Activated CD4-positive, alpha-beta memory T cell treated with anti-CD3 and anti-CD28 coated beads for 36 hours (primary cell): ENCODE measurements around the gene GNAL. TPM values are rescaled to one million over a fixed set of nuclear protein-coding genes. Genes with fewer than 3 reads are reported as not detected.

Experiments
- CTCF ChIA-PET: fragments of 350-600 bp; sonication (Branson Sonifier 250); formaldehyde crosslinking; loops from one replicate; lab custom pipeline; 2021; ENCODE audit warnings: antibody characterized with exemption, inconsistent platforms; lab: Charles Lee
- POLR2A ChIA-PET: fragments of 350-600 bp; sonication (Branson Sonifier 250); formaldehyde crosslinking; loops from one replicate; lab custom pipeline; 2021; ENCODE audit warnings: antibody characterized with exemption; lab: Charles Lee
- DNase-seq: peaks from one replicate; pipeline ENCODE4 v3.0.0-alpha.2; 2020
- H3K27ac Mint-ChIP-seq: one replicate; pipeline ENCODE4 v1.8.0; 2021; ENCODE audit warnings: mixed read lengths
- H3K27me3 Mint-ChIP-seq: one replicate; pipeline ENCODE4 v1.8.0; 2021; ENCODE audit warnings: mixed read lengths
- H3K36me3 Mint-ChIP-seq: one replicate; pipeline ENCODE4 v1.8.0; 2021; ENCODE audit warnings: mixed read lengths
- H3K4me1 Mint-ChIP-seq: one replicate; pipeline ENCODE4 v1.8.0; 2021; ENCODE audit warnings: low read depth, mixed read lengths
- H3K4me3 Mint-ChIP-seq: one replicate; pipeline ENCODE4 v1.8.0; 2021; ENCODE audit warnings: mild to moderate bottlenecking, mixed read lengths
- H3K9me3 Mint-ChIP-seq: one replicate; pipeline ENCODE4 v1.8.0; 2021; ENCODE audit warnings: mixed read lengths
- intact Hi-C: fragments of 100-400 bp; cut with micrococcal nuclease; formaldehyde crosslinking; loops from one replicate; pipeline ENCODE4 v1.15.1; 2023
- total RNA-seq, 2 experiments: library from RNA; stranded (reverse); gene quantifications; one replicate each; pipeline ENCODE4 v1.2.3, GENCODE V29; 2021

The GNAL gene
- total RNA-seq, 2 experiments from 2014 or later: 0.12 TPM; not detected in 1

- ChIA-PET POLR2A (no interaction called here), CTCF (no interaction called here)
- Mint-ChIP-seq H3K4me1 (no peaks in the 10 kb centered on the region), H3K36me3 (no peaks in the 10 kb centered on the region), H3K4me3 (no peak overlapping the region), H3K27me3 (no peaks in the 10 kb centered on the region), H3K9me3 (no peaks in the 10 kb centered on the region), H3K27ac (no peak overlapping the region)
- intact Hi-C loops: no loop called here
- DNase-seq: no peak
Observed at GRCh38 chr18:11800566-11801334, 111.7 kb downstream of the GNAL start.

- Mint-ChIP-seq H3K4me3 (no peak overlapping the region), H3K4me1 (no peaks in the 10 kb centered on the region), H3K9me3 (no peaks in the 10 kb centered on the region), H3K27ac (no peak overlapping the region), H3K36me3 (no peaks in the 10 kb centered on the region), H3K27me3 (no peaks in the 10 kb centered on the region)
- no peak for DNase-seq
- CTCF ChIA-PET: no interaction called here
- intact Hi-C loops: no loop called here
- POLR2A ChIA-PET: no interaction called here
Observed at GRCh38 chr18:11801573-11801972, 112.5 kb downstream of the GNAL start.

GRCh38 chr18:11802158-11802557 lies 113.1 kb downstream of the GNAL start:
- no peaks in the 10 kb centered on the region for H3K36me3 Mint-ChIP-seq
- peaks cover 1% of the 10 kb centered on the region for H3K27me3 Mint-ChIP-seq
- no peaks in the 10 kb centered on the region for H3K4me1 Mint-ChIP-seq
- ChIA-PET CTCF (no interaction called here), POLR2A (no interaction called here)
- intact Hi-C loops: no loop called here
- H3K27ac Mint-ChIP-seq: no peak overlapping the region
- H3K4me3 Mint-ChIP-seq: no peak overlapping the region
- no peaks in the 10 kb centered on the region for H3K9me3 Mint-ChIP-seq
- DNase-seq: no peak

GRCh38 chr18:11802586-11802985 lies 113.5 kb downstream of the GNAL start:
- DNase-seq: no peak
- peaks cover 3% of the 10 kb centered on the region for H3K27me3 Mint-ChIP-seq
- no peaks in the 10 kb centered on the region for H3K9me3 Mint-ChIP-seq
- H3K36me3 Mint-ChIP-seq: no peaks in the 10 kb centered on the region
- no peak overlapping the region for H3K4me3 Mint-ChIP-seq
- H3K4me1 Mint-ChIP-seq: no peaks in the 10 kb centered on the region
- ChIA-PET CTCF (no interaction called here), POLR2A (no interaction called here)
- intact Hi-C loops: no loop called here
- no peak overlapping the region for H3K27ac Mint-ChIP-seq

GRCh38 chr18:11807233-11807632 lies 118.2 kb downstream of the GNAL start:
- Mint-ChIP-seq H3K4me3 (no peak overlapping the region), H3K4me1 (no peaks in the 10 kb centered on the region), H3K27ac (no peak overlapping the region), H3K9me3 (no peaks in the 10 kb centered on the region), H3K27me3 (peaks cover 3% of the 10 kb centered on the region), H3K36me3 (no peaks in the 10 kb centered on the region)
- intact Hi-C loops: no loop called here
- ChIA-PET CTCF (no interaction called here), POLR2A (no interaction called here)
- DNase-seq: no peak

GRCh38 chr18:11808001-11808855 lies 119.2 kb downstream of the GNAL start:
- Mint-ChIP-seq H3K4me1 (no peaks in the 10 kb centered on the region), H3K27me3 (peaks cover 3% of the 10 kb centered on the region), H3K27ac (no peak overlapping the region), H3K36me3 (no peaks in the 10 kb centered on the region), H3K9me3 (no peaks in the 10 kb centered on the region), H3K4me3 (no peak overlapping the region)
- ChIA-PET CTCF (no interaction called here), POLR2A (no interaction called here)
- intact Hi-C loops: no loop called here
- no peak for DNase-seq

- peaks cover 3% of the 10 kb centered on the region for H3K27me3 Mint-ChIP-seq
- H3K27ac Mint-ChIP-seq: no peak overlapping the region
- CTCF ChIA-PET: interaction anchor here (0.7 kb wide), 1 partner anchor 187 kb away, joined by 3 read pairs; no protein-coding TSS in a partner anchor
- no peaks in the 10 kb centered on the region for H3K36me3 Mint-ChIP-seq
- POLR2A ChIA-PET: no interaction called here
- no peaks in the 10 kb centered on the region for H3K4me1 Mint-ChIP-seq
- H3K4me3 Mint-ChIP-seq: no peak overlapping the region
- H3K9me3 Mint-ChIP-seq: no peaks in the 10 kb centered on the region
- intact Hi-C loops: no loop called here
- no peak for DNase-seq
Observed at GRCh38 chr18:11809895-11810294, 120.8 kb downstream of the GNAL start.

- no peaks in the 10 kb centered on the region for H3K36me3 Mint-ChIP-seq
- POLR2A ChIA-PET: no interaction called here
- no peak overlapping the region for H3K27ac Mint-ChIP-seq
- intact Hi-C loops: no loop called here
- no peaks in the 10 kb centered on the region for H3K4me1 Mint-ChIP-seq
- peaks cover 3% of the 10 kb centered on the region for H3K27me3 Mint-ChIP-seq
- CTCF ChIA-PET: no interaction called here
- H3K9me3 Mint-ChIP-seq: no peaks in the 10 kb centered on the region
- no peak for DNase-seq
- no peak overlapping the region for H3K4me3 Mint-ChIP-seq
Observed at GRCh38 chr18:11810379-11810778, 121.3 kb downstream of the GNAL start.

GRCh38 chr18:11811009-11811408 lies 121.9 kb downstream of the GNAL start:
- Mint-ChIP-seq H3K9me3 (no peaks in the 10 kb centered on the region), H3K4me3 (no peak overlapping the region), H3K36me3 (no peaks in the 10 kb centered on the region), H3K4me1 (no peaks in the 10 kb centered on the region), H3K27ac (no peak overlapping the region), H3K27me3 (peaks cover 3% of the 10 kb centered on the region)
- intact Hi-C loops: no loop called here
- ChIA-PET POLR2A (no interaction called here), CTCF (no interaction called here)
- DNase-seq: no peak

- H3K4me3 Mint-ChIP-seq: no peak overlapping the region
- ChIA-PET CTCF (no interaction called here), POLR2A (no interaction called here)
- no peaks in the 10 kb centered on the region for H3K27me3 Mint-ChIP-seq
- H3K4me1 Mint-ChIP-seq: no peaks in the 10 kb centered on the region
- peaks cover 5% of the 10 kb centered on the region for H3K9me3 Mint-ChIP-seq
- intact Hi-C loops: no loop called here
- no peak for DNase-seq
- no peak overlapping the region for H3K27ac Mint-ChIP-seq
- no peaks in the 10 kb centered on the region for H3K36me3 Mint-ChIP-seq
Observed at GRCh38 chr18:11817229-11817628, 128.2 kb downstream of the GNAL start.

GRCh38 chr18:11818486-11819203 lies 129.6 kb downstream of the GNAL start:
- no peak overlapping the region for H3K4me3 Mint-ChIP-seq
- DNase-seq: no peak
- H3K9me3 Mint-ChIP-seq: peaks cover 5% of the 10 kb centered on the region
- H3K36me3 Mint-ChIP-seq: no peaks in the 10 kb centered on the region
- POLR2A ChIA-PET: no interaction called here
- CTCF ChIA-PET: no interaction called here
- no peaks in the 10 kb centered on the region for H3K4me1 Mint-ChIP-seq
- intact Hi-C loops: no loop called here
- no peak overlapping the region for H3K27ac Mint-ChIP-seq
- H3K27me3 Mint-ChIP-seq: no peaks in the 10 kb centered on the region

GRCh38 chr18:11819938-11820337 lies 130.9 kb downstream of the GNAL start:
- ChIA-PET CTCF (no interaction called here), POLR2A (no interaction called here)
- intact Hi-C loops: no loop called here
- peaks cover 5% of the 10 kb centered on the region for H3K9me3 Mint-ChIP-seq
- peaks cover under 1% of the 10 kb centered on the region for H3K27me3 Mint-ChIP-seq
- no peaks in the 10 kb centered on the region for H3K36me3 Mint-ChIP-seq
- no peak overlapping the region for H3K27ac Mint-ChIP-seq
- DNase-seq: no peak
- H3K4me1 Mint-ChIP-seq: no peaks in the 10 kb centered on the region
- no peak overlapping the region for H3K4me3 Mint-ChIP-seq
